Large intestine (tissue), 3 donors: ENCODE data around the gene CEACAM18. TPM values are rescaled to one million over a fixed set of nuclear protein-coding genes. Genes with fewer than 3 reads are reported as not detected.
"Not testable (repeated sequence)": the region's sequence is repeated elsewhere in the genome, so short reads cannot be mapped to it uniquely, and the experiment has no call there.

Experiments
- DNase-seq, 2 donors: peaks; one replicate each; pipeline versions ENCODE4 v3.0.0 to v3.0.0-alpha.2; 2013
- H3K27ac ChIP-seq: one replicate; pipeline ENCODE4 v1.5.1; 2013; ENCODE audit warnings: low read length
- H3K27me3 ChIP-seq: 2 replicates; pipeline ENCODE4 v1.6.1; 2013; ENCODE audit warnings: low read length; ENCODE audit not compliant: control insufficient read depth, insufficient read depth
- H3K36me3 ChIP-seq: 2 replicates; pipeline ENCODE4 v1.6.1; 2013; ENCODE audit warnings: low read length; ENCODE audit not compliant: control insufficient read depth, insufficient read depth
- H3K4me1 ChIP-seq: one replicate; pipeline ENCODE4 v1.6.1; 2013; ENCODE audit warnings: low read length; ENCODE audit not compliant: control insufficient read depth, insufficient read depth
- H3K4me3 ChIP-seq: one replicate; pipeline ENCODE4 v1.5.1; 2013; ENCODE audit warnings: low read length
- H3K9me3 ChIP-seq: one replicate; pipeline ENCODE4 v1.6.1; 2013; ENCODE audit warnings: mild to moderate bottlenecking, low read depth, low read length, moderate library complexity; ENCODE audit not compliant: control insufficient read depth
- WGBS: methylation state at CpG from one replicate; pipeline ENCODE4 v1.1.5; 2013; ENCODE audit warnings: low lambda C conversion rate; ENCODE audit not compliant: insufficient coverage; 5-methylcytosine and 5-hydroxymethylcytosine counted together
- polyA plus RNA-seq: library from polyadenylated mRNA; unstranded; fragments of 120-200 nt; gene quantifications from one replicate; pipeline ENCODE4 v1.2.1, GENCODE V29; 2013

The CEACAM18 gene
- polyA plus RNA-seq, 1 donor: 3.5 TPM

DNA sequence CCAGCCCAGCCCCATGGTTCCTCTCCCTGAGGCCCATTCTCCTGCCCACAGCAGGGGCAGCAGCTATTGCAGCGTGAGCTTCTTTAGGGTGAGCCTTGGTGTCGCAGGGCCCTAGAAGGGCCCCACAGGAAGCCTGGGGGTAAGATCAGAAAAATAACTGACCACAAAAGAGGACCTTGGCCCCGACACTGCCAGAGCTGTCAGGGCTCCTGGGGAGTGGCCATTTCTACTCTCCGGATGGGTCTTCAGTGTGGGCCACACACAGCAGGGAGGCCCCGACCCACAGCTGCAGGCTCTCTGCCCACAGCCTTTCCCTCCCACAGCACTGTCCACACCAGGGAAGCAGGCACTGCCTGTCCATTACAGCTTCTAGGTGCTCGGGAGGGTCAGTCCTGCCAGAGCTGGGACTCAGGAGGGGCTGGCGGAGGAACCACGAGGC lies 16.6 kb upstream of the CEACAM18 start:
- Histone ChIP-seq H3K27me3 (peaks cover 13% of the 10 kb centered on the region), H3K4me3 (no peak overlapping the region), H3K4me1 (no peaks in the 10 kb centered on the region), H3K36me3 (no peaks in the 10 kb centered on the region), H3K9me3 (peaks cover 2% of the 10 kb centered on the region), H3K27ac (no peak overlapping the region)
- no peak for DNase-seq
- WGBS: no CpG with 5 or more reads among the region's 8 CpGs

DNA sequence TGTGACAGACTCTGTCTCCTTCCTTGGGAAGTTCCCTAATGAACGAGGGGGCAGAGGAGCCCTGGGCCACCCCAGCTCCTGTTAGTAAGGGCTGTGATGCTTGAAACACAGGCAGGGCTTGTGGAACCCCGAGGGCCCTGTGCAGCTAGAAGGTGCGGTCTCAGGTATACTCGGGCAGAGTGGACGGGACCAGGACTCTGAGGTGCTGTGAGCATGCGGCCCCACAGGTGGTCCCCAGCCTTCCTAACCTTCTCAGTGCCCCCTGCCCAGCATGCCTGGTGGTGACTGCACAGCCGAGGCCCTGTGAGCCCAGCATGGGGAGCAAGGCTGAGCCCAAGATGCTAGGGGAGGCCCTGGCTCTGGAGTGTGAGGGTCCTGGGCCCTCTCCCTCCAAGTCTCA lies 16.1 kb upstream of the CEACAM18 start:
- Histone ChIP-seq H3K4me1 (no peaks in the 10 kb centered on the region), H3K9me3 (peaks cover 2% of the 10 kb centered on the region), H3K4me3 (no peak overlapping the region), H3K27me3 (peaks cover 13% of the 10 kb centered on the region), H3K27ac (no peak overlapping the region), H3K36me3 (no peaks in the 10 kb centered on the region)
- DNase-seq: no peak
- WGBS: no CpG with 5 or more reads among the region's 7 CpGs

DNA sequence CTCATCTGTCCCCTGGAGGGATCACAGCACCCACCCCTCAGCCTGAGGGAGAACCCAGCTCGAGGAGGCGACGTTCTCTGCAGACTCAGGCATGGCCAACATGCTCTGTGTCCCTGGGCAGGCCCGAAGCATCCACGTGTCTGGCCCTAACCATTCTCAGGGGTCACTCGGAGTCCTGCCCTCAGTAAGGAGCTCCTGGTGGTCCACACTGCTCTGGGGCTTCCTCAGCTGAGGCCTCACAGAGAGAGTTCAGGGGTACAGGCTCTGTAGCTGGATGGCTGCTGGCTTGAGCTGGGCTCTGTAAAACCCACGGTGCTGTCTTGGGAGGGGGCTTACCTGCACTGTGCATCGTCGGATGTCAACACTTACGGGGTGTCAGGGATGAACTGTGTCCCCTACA lies 15.7 kb upstream of the CEACAM18 start:
- peaks cover 13% of the 10 kb centered on the region for H3K27me3 ChIP-seq
- H3K9me3 ChIP-seq: peaks cover 2% of the 10 kb centered on the region
- H3K36me3 ChIP-seq: no peaks in the 10 kb centered on the region
- no CpG with 5 or more reads among the region's 10 CpGs for WGBS
- H3K27ac ChIP-seq: no peak overlapping the region
- H3K4me1 ChIP-seq: no peaks in the 10 kb centered on the region
- no peak overlapping the region for H3K4me3 ChIP-seq
- DNase-seq: no peak

DNA sequence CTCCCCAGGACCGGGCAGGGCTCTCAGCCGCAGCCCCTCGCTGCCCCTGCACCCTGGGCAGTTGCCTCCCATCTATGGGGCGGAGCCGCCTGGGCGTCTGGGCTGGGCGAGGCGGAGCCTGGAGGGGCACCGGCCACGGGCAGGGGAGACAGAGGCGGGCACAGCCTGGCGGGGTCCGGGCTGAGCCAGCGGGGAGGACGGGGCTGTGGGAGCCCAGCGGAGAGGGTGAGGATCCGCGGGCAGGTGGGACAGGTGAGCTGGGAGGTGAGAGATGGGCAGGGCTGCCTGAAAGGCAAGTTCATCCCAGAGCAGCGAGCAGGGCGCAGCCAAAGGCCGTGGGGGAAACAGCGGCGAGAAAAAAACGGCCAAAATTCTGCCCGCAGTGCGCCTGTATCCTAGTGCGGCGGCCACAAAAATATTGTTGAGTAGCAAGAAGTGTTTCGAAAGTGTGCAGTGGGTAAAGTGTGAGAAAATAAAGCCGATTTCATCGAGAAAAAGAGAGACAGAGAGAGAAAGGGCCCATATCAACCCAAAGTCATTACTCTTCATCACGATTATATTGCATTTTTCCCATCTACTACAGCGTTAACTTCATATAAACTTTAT lies 14.3 kb upstream of the CEACAM18 start:
- H3K27ac ChIP-seq, H3K9me3 ChIP-seq, DNase-seq, H3K4me1 ChIP-seq, H3K4me3 ChIP-seq, H3K36me3 ChIP-seq: not testable (repeated sequence)
- WGBS: 22% methylated on average over 7 of the region's 33 CpGs
- H3K27me3 ChIP-seq: peaks cover 13% of the 10 kb centered on the region

DNA sequence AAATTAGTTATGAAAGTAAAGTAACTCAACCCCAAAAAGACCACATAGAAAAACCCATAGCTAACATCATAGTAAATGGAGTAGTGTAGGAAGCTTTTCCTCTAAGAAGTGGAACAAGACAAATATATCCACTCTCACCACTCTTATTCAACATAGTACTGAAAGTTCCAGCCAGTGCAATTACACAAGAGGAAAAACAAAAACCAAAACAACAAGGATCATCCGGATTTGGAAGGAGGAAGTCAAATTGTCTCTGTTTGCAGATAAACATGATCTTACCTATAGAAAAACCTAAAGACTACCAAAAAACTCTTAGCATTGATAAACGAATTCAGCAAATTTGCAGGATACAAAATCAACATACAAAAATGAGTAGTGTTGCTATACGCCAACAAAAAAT lies 11.6 kb upstream of the CEACAM18 start:
- no peaks in the 10 kb centered on the region for H3K9me3 ChIP-seq
- H3K36me3 ChIP-seq: no peaks in the 10 kb centered on the region
- no peak overlapping the region for H3K4me3 ChIP-seq
- peaks cover 13% of the 10 kb centered on the region for H3K27me3 ChIP-seq
- 71% methylated on average over 3 of the region's 3 CpGs for WGBS
- DNase-seq: no peak
- no peaks in the 10 kb centered on the region for H3K4me1 ChIP-seq
- H3K27ac ChIP-seq: no peak overlapping the region

DNA sequence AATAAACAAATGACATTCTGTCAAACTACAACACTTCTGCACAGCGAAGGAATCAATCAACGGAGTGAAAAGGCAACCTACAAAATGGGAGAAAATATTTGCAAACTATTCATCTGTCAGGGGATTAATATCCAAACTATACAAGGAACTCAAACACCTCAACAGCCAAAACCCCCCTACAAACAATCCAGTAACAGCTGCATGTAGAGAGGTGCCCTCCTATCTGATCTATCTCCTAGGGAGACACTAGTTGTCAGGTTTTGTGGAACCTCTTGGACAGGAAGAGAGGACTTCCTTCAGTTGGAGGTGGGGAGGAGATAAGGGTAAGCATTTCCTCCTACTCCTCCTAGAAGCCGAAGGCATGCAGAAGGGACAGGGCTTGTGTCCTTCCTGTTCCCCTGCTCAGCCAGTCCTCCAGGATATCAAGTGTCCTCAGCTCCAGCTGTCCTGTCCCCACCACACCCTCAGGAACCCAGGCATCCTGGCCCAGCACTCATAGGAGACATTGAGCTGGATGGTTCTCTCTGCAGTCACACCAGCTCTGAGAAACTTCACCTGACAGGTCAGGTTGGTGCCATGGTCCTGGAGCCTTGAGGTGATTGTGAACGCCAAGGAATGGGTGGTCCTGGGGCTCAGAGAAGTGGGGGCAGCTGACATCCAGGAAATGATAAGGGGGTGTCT lies 10.3 kb upstream of the CEACAM18 start:
- peaks cover 5% of the 10 kb centered on the region for H3K4me1 ChIP-seq
- DNase-seq: no peak
- WGBS: no CpG with 5 or more reads among the region's 4 CpGs
- H3K36me3 ChIP-seq: no peaks in the 10 kb centered on the region
- no peak overlapping the region for H3K4me3 ChIP-seq
- no peaks in the 10 kb centered on the region for H3K9me3 ChIP-seq
- H3K27me3 ChIP-seq: peaks cover 4% of the 10 kb centered on the region
- no peak overlapping the region for H3K27ac ChIP-seq

DNA sequence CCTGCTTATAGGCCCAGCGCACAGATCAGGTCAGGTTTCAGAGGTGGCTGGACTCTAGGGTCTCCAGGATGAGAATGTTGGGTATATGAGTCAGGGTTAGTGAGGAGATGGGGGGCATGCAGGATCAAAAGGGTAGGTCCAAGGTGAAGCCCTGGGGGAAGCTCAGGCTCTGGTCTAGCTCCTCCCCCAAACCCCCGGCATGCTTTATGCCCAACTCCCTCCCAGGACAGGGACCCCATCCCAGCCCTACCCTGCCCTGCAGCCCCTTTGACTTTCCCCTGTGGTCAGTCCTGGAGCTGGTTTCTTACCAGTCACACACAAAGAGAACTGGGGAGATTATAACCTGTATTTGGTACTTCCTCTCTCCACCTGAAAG lies 9.8 kb upstream of the CEACAM18 start:
- DNase-seq: no peak
- H3K27ac ChIP-seq: no peak overlapping the region

DNA sequence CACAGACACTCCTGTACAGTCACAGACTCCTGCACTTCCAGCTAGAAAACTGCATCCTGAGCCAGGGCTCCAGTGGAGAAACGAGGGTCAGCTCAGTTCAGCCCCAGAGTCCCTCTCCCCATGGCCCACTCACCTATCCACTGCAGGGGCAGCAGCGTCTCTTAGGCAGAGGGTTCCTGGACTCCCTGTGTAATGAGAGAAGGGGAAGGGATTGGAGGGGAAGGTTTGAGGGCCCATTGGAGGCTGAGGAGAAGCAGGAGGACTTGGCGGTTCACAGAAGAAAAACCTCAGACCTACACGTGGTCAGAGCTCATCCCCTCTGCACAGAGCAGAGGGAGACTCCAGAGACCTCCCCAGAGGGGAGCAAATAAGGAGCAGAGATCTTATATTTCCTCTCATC lies 9.2 kb upstream of the CEACAM18 start:
- H3K27ac ChIP-seq: no peak overlapping the region
- H3K4me3 ChIP-seq: no peak overlapping the region
- whole genome bisulfite sequencing: no CpG with 5 or more reads among the region's 4 CpGs
- H3K4me1 ChIP-seq: peaks cover 12% of the 10 kb centered on the region
- no peaks in the 10 kb centered on the region for H3K9me3 ChIP-seq
- DNase-seq: no peak
- H3K36me3 ChIP-seq: no peaks in the 10 kb centered on the region
- no peaks in the 10 kb centered on the region for H3K27me3 ChIP-seq

More for the DNA sequence above, 9.8 kb upstream of the CEACAM18 start:
- no peaks in the 10 kb centered on the region for H3K9me3 ChIP-seq
- no CpG with 5 or more reads among the region's 2 CpGs for WGBS
- H3K4me3 ChIP-seq: no peak overlapping the region
- H3K4me1 ChIP-seq: peaks cover 6% of the 10 kb centered on the region
- H3K27me3 ChIP-seq: no peaks in the 10 kb centered on the region
- H3K36me3 ChIP-seq: no peaks in the 10 kb centered on the region

DNA sequence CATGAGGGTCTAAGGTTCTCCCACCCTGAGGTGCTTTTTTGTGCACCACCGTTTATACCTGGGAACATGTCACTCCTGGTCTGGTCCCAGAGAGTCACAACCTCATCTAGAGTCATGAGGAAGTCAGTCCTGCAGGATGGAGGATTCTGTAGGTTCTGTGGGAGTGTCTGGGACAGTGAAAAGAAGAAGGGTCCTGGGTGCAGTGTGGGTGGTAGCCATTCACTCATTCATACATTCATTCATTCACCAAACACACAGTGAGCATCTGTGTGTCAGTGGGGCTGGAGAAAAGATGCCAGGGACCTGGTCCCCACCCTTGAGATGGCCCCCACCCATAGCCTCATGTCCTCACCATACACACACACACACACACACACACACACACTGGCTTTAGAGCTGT lies 8.7 kb upstream of the CEACAM18 start:
- DNase-seq: no peak
- H3K4me3 ChIP-seq: no peak overlapping the region
- H3K9me3 ChIP-seq: no peaks in the 10 kb centered on the region
- peaks cover 16% of the 10 kb centered on the region for H3K4me1 ChIP-seq
- no CpG with 5 or more reads among the region's 1 CpG for WGBS
- H3K27me3 ChIP-seq: no peaks in the 10 kb centered on the region
- no peak overlapping the region for H3K27ac ChIP-seq
- no peaks in the 10 kb centered on the region for H3K36me3 ChIP-seq

DNA sequence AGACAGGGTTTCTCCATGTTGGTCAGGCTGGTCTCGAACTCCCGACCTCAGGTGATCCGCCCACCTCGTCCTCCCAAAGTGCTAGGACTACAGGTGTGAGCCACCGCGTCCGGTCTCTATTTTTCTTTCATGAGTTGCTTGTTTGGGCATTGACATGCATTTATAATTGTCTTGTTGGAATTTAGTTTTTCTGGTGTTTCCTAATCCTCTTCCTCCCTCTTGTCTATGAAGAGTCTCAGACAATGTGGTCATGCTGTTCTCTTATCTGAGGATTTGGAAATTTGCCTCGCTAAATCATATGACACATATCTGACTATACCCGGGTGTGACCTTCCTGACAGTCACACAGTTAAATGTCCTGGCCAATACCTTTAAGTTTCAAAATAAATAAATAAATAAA lies 7.4 kb upstream of the CEACAM18 start:
- Histone ChIP-seq H3K27ac (no peak overlapping the region), H3K27me3 (no peaks in the 10 kb centered on the region), H3K9me3 (no peaks in the 10 kb centered on the region), H3K4me3 (no peak overlapping the region), H3K4me1 (peaks cover 27% of the 10 kb centered on the region), H3K36me3 (no peaks in the 10 kb centered on the region)
- DNase-seq: no peak
- 92% methylated on average over 5 of the region's 9 CpGs for whole genome bisulfite sequencing

DNA sequence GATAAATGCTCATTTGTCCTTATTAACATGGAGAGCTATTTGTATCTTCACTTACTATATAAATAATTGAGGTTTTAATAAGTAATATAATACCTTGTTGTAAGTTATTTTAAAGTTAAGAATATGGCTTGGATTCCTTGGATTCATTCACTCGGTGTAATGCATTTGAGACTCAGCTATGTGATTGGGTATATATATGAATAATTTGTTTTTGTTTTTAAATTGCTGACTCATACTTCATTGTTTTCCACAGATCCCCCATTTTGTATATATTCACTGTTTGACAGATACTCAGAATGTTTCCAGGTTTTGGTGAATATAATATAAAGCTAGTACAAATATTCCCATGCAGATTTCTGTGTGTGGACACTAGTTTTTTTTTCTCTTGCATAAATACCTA lies 6.8 kb upstream of the CEACAM18 start:
- WGBS: 100% methylated on average over 1 of the region's 1 CpG

More for the DNA sequence above, 6.8 kb upstream of the CEACAM18 start:
- Histone ChIP-seq H3K36me3 (no peaks in the 10 kb centered on the region), H3K4me3 (no peak overlapping the region), H3K27ac (no peak overlapping the region), H3K4me1 (peaks cover 32% of the 10 kb centered on the region), H3K27me3 (no peaks in the 10 kb centered on the region), H3K9me3 (no peaks in the 10 kb centered on the region)
- no peak for DNase-seq
